OCI-LY3 (cell line): Measurements from ENCODE around the gene PRX.

Source experiments
- CTCF ChIP-seq: fragments of 200-600, 300-600 bp; sonication (generic); IDR thresholded peaks from 2 replicates; pipeline ENCODE4 v1.5.1; 2014; ENCODE audit warnings: antibody characterized with exemption, low read length, low read depth
- EZH2phosphoT487 ChIP-seq: fragments of 200-600 bp; shearing (Covaris generic); IDR thresholded peaks from 2 replicates; pipeline ENCODE4 v1.6.1; 2018; ENCODE audit warnings: antibody characterized with exemption, mixed run types, low read depth

- TF ChIP-seq CTCF (no peak), EZH2phosphoT487 (no peak)
These were observed 31.9 kb downstream of the PRX start for GRCh38 chr19:40381321-40381720.
